NCI-H446 treated with DMSO at 0.1 percent for 48 hours (cell line): Measurements from ENCODE around the gene LIM2.
A peak's percentile ranks its signal among the peaks of the same experiment; 100 is the strongest.

ENCODE experiments used
- DNase-seq: peaks from one replicate; lab custom pipeline; 2025; lab: John Stamatoyannopoulos, UW

LIM2 gene

DNA sequence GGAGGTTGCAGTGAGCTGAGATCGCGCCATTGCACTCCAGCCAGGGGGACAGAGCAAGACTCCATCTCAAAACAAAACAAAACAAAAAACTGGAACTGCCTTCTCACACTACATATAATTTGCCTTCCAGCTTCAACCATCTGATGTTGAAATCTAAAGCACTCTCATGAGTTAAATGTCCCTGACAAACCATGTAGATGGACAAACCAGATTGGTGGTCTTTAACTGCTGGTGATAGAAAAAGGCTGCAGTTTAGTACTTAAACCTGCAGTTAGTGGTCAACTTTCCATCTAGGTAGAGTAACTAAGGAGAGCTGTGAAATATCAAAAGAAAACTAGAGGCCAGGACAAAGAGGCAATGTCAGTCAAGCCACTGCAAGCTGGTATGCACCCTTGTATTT is 8.4 kb upstream of the LIM2 start:
- DNase-seq, result no peak

DNA sequence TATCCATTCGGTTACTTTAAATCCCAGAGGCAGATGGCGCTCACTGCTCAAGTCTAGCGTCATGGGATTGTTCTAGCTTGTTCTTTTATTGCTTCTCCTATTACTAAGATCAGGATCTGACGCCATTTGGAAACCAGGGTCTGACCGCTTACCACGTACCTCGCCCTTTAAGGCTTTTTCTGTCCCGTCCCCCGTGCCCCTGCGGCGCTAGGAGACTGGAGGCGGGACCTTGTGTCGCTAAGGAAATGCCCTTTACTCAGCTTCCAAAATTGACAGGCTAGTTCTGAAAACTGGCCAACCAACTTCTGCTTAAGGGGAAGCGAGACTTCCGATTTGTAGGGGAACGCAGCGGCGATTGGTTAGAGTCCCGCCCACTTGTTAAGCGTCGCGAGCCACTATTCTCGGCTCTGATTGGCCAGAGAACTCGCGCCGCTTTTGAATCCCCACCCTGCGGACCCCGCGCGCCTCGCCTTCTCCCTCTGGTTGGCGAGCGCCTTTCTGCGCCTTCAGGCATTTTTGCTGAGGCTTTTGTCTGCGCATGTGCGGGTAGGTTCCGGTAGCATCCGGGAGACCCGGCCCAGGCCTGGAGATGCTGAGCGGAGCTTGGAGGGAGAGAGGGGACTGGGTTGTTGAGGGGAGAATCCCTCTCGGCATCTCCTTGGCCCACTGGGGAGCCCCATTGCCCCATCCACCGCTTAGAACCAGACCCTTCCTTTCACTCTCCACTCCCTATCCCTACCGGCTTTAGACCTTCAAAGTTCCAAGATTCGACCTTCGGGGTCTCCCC is 6.5 kb upstream of the LIM2 start:
- DNase-seq, result peak; percentile 98

DNA sequence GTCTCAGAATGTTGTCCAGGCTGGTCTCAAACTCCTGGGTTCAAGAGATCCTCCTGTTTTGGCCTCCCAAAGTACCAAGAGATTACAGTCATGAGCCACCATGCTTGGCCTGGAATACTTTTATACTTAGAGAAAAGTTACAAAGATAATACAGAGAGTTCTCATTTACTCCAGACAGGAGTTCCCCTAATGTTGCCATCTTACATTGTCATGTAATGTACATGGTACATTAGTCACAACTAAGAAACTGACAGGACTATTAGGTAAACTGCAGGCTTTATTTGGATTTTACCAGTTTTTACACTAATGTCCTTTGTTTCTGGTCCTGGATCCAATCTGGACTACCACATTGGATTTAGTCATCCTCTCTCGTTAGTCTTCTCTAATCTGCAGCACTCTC is 4.9 kb upstream of the LIM2 start:
- no peak for DNase-seq

DNA sequence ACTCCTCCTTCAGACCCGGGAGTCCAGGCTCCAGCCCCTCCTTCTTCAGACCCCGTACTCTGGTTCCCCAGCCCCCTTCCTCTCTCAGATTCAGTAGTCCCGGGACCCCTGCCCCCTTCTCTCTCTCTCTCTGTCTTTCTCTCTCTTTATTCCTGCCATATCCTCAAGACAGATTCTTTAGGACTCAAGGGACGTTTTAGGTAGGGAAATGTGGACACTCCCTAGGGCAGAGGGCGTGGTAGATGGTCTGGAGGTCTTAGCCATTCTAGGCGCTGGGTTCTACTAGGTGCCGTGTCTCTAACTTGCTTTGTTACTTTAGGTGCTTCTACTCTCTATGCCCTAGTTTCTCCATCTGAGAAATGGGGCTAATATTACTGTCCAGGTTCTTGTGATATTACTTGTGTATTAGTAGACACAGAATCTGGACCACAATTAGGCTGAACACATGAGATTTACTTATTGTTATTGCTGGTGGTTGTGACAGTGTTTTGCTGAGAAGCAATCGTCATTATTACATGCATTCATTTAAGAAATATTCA is 3.4 kb upstream of the LIM2 start:
- DNase-seq, result no peak

DNA sequence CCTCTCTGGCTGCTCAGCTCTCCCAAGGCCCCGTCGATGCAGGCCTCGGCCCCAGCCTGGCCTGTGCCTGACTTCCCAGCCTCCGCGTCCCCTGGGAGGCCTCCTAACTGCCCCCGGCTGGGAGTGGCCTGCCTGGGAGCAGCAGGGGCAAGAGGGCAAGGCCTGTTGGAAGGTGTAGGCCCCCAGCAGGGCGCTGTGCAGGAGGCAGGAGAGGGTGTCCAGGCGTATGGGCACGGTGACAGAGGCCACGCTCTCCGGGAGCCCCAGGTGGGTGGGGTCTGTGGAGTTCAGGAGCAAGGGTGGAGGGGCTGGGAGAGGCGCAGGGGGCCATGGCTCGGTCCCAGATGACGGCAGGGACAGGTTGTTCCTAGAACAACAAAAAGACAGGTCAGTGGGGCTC is 1.4 kb upstream of the LIM2 start:
- DNase-seq, result no peak

DNA sequence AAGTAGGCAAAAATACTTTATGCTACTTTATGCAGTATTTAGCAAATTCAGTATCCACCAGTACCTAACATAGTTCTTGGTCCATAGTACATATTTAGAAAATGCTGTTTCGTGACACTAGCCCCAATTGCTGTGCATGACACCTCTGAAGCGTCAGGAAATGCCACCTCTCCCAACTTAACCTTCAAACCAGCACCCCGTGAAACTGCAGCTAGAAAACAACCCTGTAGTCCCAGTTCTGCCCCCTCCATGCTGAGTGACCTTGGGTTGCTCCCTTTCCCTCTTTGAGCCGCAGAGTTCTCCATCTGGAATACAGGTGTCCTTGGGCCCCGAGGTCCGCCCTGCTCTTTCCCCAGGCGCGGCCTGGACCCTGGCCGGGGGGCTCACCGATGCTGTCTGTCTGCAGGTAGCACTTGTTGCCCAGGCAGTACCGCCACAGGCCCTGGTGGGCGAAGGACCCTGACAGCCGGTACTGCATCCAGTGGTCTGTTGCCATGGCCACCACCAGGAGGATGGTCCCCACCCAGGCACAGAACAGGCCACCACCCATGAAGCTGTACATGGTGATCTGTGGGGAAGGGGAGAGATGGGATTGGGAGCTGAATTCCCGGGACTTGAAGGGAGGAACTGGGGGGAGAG is 773 bp downstream of the LIM2 start:
- no peak for DNase-seq

DNA sequence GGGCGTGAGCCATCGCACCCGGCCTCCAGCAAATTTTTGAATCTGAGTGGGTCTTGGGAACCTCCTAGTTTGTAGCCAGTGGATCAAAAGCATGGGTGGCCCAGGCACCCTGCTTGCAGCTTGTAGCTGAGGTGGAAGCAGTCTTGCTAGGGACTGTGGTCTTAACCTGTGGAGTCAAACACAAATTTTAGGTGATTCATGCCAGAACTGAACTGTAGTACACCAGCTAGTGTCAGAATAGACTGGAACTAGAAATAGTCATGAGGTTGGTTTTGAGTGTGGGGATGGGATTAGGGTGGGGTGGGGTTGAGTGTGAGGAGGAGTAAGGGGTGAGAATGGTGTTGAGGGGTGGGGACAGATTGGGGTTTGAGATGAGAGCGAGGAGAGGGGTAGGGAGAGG is 5.8 kb downstream of the LIM2 start:
- no peak for DNase-seq

DNA sequence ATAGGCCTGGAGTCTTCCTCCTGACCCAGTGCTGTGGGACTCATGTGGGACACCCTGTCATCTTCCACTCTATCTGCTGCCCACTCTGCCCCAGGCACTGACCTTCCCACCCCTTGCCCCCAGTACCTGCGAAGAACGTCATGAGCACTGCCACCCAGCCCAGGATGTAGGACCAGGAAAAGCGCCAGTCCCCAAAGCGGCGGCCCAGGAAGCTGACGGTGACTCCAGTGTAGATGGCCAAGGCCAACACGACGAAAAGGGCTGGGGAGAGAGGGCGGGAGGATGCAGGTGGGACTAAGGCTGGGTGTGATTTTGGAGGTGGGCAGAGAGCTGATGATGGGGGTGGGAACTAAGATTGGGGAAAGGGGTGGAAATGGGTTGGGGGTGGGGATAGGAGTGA is 7.4 kb downstream of the LIM2 start:
- no peak for DNase-seq

DNA sequence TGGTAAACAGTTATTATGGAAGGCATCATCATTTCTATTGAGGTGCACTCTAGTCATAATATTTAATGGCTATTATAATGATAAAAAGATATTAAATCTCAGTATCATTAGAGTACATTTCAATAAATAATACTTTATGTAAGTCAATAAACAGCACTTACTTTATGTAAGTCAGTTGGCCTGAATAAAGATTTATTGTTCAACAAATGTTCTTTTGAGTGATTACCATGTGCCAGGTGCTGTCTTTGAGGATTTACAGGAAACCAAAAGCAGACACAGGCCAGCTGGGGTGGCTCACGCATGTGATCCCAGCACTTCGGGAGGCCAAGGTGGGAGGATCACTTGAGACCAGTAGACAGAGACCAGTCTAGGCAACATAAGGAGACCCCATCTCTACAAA is 10.4 kb downstream of the LIM2 start:
- DNase-seq, result no peak

DNA sequence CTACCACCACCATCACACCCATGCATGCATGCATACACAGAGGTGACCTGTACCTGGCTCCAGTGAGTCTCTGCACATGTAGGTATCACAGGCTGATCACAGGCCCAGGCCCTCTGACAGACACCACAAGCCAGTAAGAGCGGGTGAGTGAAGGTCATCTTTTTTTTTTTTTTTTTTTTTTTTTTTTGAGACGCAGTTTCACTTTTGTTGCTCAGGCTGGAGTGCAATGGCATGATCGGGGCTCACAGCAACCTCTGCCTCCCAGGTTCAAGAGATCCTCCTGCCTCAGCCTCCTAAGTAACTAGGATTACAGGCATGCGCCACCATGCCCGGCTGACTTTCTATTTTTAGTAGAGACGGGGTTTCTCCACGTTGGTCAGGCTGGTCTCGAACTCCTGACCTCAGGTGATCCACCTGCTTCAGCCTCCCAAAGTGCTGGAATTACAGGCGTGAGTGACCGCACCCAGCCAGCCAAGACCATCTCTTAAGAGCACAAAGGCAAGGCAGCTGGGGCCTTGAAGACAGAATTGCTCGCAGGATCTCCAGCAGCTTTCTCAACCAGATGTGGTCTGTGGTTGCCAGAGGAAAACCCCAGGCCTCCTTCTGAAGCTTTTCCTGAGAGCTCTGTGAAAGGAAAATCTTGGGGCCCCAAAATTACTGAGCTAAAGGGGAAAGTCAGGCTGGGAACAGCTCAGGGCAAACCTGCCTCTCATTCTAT is 12.1 kb downstream of the LIM2 start:
- DNase-seq, result no peak

DNA sequence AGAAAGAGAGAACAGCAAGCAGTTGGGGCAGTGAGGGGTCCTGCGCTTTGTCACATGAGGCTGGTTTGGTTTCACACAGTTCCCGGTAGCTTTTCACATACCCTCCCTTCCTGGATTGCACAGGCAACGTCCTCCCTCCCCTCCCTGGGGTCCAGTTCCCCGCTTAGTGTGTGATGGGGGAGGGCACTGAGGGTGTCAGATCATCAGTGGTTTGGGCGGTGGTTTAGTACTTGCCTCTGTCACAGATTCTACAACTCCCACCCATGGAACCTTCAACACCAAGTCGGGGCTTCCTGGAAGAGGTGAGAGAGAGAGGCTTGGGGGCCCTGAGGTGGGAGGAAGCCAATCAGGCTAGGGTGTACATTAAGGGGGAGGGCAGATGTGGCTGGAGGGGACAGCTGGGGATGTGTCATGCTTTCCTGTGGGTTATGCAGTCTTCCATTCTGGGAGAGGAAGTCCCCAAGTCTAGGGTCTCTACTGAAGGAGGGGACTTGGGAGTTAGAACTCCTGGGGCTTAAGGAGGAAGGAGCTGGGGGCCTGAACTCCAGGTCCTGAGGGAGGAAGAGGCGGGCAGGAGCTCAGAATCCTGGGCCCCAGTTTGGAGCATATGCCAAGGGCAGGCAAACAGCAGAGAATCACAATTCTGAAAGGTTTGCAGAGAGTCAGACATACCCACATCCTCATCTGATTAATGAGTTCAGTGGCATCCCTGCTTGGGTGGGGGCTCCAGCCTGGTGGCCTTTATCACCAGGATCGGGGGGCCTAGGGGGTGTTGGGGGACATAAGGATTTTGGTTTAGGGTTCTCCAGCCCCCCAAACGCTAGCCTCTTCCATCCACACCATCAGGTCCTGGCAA is 14.9 kb downstream of the LIM2 start, which contains the start of gene NKG7:
Gene NKG7 (minus strand): TSS at position 6 of the 856 bp plus-strand sequence. CDS start 119 bp downstream, outside the sequence.
- no peak for DNase-seq

DNA sequence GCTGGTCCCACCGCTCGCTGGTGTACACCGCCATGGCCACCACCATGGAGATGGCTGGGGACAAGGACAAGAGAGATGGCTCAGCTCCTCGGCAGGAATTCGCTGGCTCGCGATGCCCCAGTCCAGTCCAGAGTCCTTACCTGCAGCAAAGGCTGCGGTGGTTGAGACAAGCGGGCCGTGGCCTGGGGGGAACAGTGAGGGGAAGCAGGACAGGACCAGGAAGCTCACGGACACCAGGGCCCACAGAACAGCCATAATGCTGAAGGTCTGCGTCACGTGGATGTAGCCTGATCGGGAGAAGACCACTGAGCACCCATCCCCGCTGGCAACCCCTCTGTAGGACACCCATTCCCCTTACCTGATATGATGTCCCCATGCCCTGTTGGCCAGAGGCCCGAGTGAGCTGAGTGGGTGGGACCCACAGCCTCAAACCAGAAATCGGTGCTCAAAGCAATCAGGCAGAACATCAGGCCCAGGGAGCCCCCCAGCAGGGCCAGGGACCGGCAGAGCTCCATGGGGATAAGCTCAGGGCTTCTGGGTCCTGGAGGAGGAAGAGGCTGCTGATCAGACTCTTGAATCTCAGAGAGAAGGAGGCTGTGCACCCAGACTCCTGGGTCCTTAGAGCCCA is 15.6 kb downstream of the LIM2 start:
- DNase-seq, result no peak

DNA sequence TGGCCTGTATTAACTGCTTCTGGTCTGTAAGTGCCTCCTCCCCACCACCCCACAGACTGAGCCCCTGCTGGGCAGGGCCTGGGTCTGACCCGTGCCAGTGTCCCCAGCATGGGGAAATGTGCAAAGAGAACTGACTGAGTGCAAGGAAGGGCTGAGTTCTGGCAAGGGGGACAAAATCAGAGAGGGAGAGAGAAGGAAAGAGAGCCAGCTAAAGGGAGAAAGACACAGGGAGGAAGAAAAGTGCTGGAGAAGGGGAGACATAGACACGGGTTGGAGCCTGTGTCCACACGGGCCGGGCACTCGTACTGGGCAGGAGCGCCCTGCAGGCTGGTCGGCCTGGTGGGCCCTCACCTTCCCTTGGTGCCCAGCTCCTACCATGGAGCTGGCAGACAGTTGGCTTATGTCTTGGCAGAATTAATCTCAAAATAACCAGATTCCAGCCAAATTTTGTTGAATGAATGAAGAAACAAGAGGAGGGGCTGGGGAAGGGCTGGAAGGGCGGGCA is 16.5 kb downstream of the LIM2 start:
- DNase-seq, result no peak

DNA sequence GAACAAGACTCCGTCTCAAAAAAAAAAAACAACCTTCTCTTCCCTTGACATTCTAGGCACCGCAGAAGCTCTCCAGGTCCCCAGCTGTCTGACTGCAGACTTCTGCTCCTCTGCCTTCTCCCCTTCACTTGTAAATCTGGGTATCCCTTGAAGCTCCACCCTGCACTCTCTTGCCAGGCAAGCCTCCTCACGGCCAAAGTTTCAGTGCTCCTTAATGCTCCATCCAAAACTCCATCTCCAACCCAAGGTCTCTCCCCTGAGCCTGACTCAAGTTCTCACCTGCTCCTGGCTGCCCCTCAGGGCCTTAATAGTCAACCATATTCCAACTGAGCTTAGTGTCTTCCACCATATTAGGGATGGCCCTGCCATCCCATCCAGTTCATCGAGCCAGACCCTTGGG is 17.5 kb downstream of the LIM2 start:
- no peak for DNase-seq

DNA sequence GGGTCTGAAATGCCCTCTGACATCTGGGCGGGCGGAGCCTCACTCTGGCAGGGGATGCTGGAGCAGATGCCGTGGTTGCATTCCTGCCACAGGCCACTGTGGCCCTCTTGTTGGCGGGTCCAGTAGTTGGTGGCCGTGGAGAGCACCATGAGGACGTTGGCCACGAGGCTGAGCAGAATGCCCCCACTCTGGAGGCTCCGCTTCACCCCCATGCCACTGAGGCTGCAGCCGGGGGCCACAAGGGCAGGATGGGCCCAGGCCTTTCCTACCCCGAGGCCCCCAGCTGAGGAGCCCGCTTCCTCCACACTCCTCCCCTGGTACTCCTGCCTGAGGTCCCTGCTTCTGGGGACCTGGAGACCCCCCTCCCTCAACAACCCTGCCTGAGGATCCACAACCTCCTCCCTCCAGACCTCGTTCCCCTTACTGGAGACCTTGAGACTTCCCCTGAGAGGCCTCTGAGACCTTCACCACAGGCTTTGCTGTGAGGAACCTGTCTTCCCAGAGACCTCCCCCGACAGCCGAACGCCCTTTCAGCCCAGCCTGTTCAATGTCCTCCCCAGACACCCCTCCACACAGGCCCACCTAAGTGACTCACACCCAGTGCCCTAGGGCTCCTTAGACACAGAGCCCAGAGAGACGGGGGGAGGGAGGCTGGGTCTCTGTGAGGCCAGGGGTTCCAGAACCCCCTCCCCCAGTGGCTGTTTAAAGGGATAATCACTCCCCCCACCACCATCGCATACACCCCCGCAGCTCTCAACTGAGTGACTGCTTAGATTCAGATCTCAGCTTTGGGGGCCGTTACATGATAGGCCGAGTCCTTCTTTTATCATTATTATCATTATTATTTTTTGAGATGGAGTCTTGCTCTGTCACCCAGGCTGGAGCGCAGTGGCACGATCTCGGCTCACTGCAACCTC is 19.1 kb downstream of the LIM2 start, which contains the start of gene CLDND2:
Gene CLDND2 (minus strand): TSS at position 638 of the 917 bp plus-strand sequence. CDS start 426 bp downstream, at position 212.
- peak; percentile 4 for DNase-seq

DNA sequence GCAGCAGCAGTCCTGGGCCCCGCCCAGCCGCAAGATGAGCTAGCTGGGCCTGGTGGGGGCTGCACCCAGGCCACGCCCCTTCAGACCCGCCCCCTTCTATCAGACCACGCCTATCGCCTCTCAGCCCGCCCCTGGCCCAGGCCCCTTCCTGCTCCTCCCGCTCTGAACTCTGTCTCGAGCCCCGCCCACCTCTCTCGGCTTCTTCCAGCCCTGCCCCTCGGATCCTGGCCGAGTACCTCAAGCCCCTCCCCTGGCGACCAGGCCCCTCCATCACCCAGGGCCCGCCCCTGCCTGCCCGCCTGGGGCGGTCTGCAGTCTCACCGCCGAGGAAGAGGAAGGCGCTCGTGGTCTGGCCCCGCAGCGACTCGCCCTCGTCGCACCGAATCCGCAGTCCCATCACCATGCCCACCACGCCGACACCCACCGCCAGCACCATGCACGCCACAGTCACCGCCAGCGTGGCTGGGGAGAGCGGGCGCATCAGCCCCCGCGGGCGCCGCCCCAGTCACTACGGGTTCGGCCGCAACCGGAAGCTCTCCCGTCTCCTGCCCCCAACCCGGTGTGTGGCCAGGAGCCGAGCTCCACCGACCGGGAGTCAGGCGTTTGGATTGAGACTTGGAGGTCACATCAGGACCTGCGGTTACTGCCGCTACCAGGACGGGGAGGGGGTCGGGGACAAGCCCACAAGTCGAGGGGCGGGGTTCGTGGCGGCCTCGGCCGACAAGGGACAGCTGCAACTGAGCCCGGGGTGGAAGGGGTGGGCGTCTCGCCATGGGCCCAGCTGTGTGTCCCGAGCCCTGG is 20.0 kb downstream of the LIM2 start:
- peak; percentile 92 for DNase-seq

DNA sequence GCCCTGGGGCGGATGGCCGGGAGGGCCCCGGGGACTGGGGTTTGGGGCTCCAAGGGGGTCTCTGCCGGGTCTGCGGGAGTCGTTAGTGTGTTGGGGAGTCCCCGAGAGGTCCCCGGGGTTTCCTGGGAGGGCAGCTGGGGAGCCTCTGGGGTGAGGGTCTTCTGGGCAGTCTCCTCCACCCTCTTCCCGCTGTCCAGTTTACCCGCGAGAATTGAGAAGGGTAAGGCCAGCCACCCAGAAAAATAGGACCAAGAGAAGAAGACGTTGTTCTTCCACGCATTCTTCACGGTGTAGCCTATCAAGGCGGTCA is 20.6 kb downstream of the LIM2 start:
- DNase-seq, result no peak

DNA sequence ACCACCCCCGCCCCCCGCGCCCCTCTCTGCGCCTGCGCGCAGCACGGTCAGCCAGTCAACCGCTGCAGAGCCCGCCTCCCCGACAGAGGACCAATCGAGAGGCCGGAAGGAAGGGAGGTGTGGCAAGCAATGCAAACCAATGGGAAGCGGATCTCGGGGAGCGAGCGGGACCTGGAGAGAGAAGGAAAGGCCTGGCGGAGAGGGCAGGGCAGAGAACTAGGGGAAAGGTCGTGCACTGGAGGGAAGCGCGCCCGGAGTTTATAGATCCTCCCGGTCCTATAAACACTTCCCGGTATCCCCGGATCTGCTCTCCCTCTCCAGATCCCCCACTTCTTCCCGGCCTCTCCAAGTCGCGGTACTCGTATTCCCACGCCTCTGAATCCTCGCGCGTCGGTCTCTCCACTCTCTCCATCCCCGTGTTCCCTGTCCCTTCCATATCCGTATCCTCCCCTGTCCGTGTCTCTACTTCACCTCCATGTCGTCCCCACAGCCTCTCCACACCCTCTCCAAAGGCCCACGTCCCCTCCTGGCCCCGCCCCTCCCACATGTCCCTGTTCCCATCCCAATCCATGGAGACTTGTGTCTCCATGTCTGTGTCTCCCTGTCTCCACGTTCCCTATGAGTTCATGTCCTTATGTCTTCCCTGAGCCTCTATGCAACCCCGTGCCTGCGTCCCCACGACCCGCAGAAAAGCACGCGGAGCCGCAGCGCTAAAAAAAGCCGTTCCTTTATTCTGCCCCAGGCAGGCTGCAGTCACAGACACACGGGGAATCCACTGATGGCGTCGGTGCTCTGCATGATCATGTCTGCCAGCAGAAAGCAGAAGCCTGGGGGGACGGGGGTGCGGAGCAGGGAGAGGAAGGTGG is 21.2 kb downstream of the LIM2 start:
- DNase-seq, result peak; percentile 94
